ENCODE measurements around the gene NPLOC4. TPM values are rescaled to one million over a fixed set of nuclear protein-coding genes. Genes with fewer than 3 reads are reported as not detected.
A peak's percentile ranks its signal among the peaks of the same experiment; 100 is the strongest.

NPLOC4 gene
- total and polyA plus RNA-seq, 9 of the 15 experiments (the other 6 are each of a cell fraction or from before 2014, with no cell fraction given) = 1.5 to 116 (median 64.5) TPM

- TF ChIP-seq, protein P1, sequence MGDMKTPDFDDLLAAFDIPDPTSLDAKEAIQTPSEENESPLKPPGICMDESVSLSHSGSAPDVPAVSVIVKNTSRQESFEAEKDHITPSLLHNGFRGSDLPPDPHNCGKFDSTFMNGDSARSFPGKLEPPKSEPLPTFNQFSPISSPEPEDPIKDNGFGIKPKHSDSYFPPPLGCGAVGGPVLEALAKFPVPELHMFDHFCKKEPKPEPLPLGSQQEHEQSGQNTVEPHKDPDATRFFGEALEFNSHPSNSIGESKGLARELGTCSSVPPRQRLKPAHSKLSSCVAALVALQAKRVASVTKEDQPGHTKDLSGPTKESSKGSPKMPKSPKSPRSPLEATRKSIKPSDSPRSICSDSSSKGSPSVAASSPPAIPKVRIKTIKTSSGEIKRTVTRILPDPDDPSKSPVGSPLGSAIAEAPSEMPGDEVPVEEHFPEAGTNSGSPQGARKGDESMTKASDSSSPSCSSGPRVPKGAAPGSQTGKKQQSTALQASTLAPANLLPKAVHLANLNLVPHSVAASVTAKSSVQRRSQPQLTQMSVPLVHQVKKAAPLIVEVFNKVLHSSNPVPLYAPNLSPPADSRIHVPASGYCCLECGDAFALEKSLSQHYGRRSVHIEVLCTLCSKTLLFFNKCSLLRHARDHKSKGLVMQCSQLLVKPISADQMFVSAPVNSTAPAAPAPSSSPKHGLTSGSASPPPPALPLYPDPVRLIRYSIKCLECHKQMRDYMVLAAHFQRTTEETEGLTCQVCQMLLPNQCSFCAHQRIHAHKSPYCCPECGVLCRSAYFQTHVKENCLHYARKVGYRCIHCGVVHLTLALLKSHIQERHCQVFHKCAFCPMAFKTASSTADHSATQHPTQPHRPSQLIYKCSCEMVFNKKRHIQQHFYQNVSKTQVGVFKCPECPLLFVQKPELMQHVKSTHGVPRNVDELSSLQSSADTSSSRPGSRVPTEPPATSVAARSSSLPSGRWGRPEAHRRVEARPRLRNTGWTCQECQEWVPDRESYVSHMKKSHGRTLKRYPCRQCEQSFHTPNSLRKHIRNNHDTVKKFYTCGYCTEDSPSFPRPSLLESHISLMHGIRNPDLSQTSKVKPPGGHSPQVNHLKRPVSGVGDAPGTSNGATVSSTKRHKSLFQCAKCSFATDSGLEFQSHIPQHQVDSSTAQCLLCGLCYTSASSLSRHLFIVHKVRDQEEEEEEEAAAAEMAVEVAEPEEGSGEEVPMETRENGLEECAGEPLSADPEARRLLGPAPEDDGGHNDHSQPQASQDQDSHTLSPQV (IDR thresholded peaks at IDR 0.05) = 0 out of 2 replicates have a peak, but pooled peaks have one; percentile 54
- TF ChIP-seq, protein P2, sequence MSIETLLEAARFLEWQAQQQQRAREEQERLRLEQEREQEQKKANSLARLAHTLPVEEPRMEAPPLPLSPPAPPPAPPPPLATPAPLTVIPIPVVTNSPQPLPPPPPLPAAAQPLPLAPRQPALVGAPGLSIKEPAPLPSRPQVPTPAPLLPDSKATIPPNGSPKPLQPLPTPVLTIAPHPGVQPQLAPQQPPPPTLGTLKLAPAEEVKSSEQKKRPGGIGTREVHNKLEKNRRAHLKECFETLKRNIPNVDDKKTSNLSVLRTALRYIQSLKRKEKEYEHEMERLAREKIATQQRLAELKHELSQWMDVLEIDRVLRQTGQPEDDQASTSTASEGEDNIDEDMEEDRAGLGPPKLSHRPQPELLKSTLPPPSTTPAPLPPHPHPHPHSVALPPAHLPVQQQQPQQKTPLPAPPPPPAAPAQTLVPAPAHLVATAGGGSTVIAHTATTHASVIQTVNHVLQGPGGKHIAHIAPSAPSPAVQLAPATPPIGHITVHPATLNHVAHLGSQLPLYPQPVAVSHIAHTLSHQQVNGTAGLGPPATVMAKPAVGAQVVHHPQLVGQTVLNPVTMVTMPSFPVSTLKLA (conservative IDR thresholded peaks at IDR 0.05) = no peak
- peak; percentile 75; the same call in 1 of the 2 replicates for TF ChIP-seq ZBTB7A (IDR thresholded peaks at IDR 0.05; ENCODE audit: borderline replicate concordance, control insufficient read depth, low read depth, low read length)
- no peak for TF ChIP-seq POLR2A (conservative IDR thresholded peaks at IDR 0.05)
- no peak for TF ChIP-seq NEUROD1 (IDR thresholded peaks at IDR 0.05; ENCODE audit: borderline replicate concordance, low read depth, low read length, partially characterized antibody)
- TF ChIP-seq ZNF408 (CRISPR knock-in tag; IDR thresholded peaks at IDR 0.05; ENCODE audit: low read depth) = no peak
- TF ChIP-seq, protein P3, sequence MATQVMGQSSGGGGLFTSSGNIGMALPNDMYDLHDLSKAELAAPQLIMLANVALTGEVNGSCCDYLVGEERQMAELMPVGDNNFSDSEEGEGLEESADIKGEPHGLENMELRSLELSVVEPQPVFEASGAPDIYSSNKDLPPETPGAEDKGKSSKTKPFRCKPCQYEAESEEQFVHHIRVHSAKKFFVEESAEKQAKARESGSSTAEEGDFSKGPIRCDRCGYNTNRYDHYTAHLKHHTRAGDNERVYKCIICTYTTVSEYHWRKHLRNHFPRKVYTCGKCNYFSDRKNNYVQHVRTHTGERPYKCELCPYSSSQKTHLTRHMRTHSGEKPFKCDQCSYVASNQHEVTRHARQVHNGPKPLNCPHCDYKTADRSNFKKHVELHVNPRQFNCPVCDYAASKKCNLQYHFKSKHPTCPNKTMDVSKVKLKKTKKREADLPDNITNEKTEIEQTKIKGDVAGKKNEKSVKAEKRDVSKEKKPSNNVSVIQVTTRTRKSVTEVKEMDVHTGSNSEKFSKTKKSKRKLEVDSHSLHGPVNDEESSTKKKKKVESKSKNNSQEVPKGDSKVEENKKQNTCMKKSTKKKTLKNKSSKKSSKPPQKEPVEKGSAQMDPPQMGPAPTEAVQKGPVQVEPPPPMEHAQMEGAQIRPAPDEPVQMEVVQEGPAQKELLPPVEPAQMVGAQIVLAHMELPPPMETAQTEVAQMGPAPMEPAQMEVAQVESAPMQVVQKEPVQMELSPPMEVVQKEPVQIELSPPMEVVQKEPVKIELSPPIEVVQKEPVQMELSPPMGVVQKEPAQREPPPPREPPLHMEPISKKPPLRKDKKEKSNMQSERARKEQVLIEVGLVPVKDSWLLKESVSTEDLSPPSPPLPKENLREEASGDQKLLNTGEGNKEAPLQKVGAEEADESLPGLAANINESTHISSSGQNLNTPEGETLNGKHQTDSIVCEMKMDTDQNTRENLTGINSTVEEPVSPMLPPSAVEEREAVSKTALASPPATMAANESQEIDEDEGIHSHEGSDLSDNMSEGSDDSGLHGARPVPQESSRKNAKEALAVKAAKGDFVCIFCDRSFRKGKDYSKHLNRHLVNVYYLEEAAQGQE (IDR thresholded peaks at IDR 0.05; ENCODE audit: borderline replicate concordance) = peak; percentile 12; the same call in 1 of the 2 replicates
- TF ChIP-seq, protein P3 (CRISPR knock-in tag; IDR thresholded peaks at IDR 0.05; ENCODE audit: low read depth) = no peak
- TF ChIP-seq RBM14 (IDR thresholded peaks at IDR 0.05; ENCODE audit: borderline replicate concordance, insufficient read depth, low read depth, low read length) = no peak
- TF ChIP-seq ZNF134 (CRISPR knock-in tag; conservative IDR thresholded peaks at IDR 0.05) = no peak
- TF ChIP-seq NFE2 (IDR thresholded peaks at IDR 0.05; ENCODE audit: low read depth) = no peak
- TF ChIP-seq SIN3A (IDR thresholded peaks at IDR 0.05; ENCODE audit: borderline replicate concordance in 2 of 2, control insufficient read depth in 1 of 2, low read depth in 2 of 2, low read length in 2 of 2) = no peak
- TF ChIP-seq ZNF75A (CRISPR knock-in tag; IDR thresholded peaks at IDR 0.05) = no peak
- no peak for TF ChIP-seq GTF2B (IDR thresholded peaks at IDR 0.05; ENCODE audit: extremely low read depth, insufficient read length)
Measured at GRCh38 chr17:81667754-81668153, 30.8 kb upstream of the NPLOC4 start (continued).

All from K562 (cell line).